SK-N-SH (cell line): Measurements from ENCODE around the gene MIOS. TPM values are rescaled to one million over a fixed set of nuclear protein-coding genes. Genes with fewer than 3 reads are reported as not detected.

Experiments
- CTCF ChIA-PET: fragments of 300-600, 350-600 bp; formaldehyde crosslinking; extraction: SDS; loops from one replicate; lab custom pipeline; 2021; lab: Yijun Ruan, JAX
- POLR2A ChIA-PET: fragments of 350-600 bp; sonication (Branson Sonifier 250); formaldehyde crosslinking; extraction: SDS; loops from one replicate; lab custom pipeline; 2020; ENCODE audit warnings: antibody characterized with exemption, inconsistent platforms; lab: Yijun Ruan, JAX
- DNase-seq: peaks from one replicate; pipeline ENCODE4 v3.0.0; 2012
- H2AFZ ChIP-seq: fragments of 200-600 bp; sonication (generic); 2 replicates; pipeline ENCODE4 v1.8.1; 2016; ENCODE audit warnings: antibody characterized with exemption, mild to moderate bottlenecking, low read depth
- H3F3A ChIP-seq: fragments of 200-600 bp; sonication (generic); replicated peaks from 2 replicates; pipeline ENCODE3; 2016; ENCODE audit warnings: antibody characterized with exemption, mild to moderate bottlenecking; ENCODE audit not compliant: insufficient read depth
- H3K27ac ChIP-seq, 2 experiments: fragments of 200-500 bp in 1 of 2; fragments of 200-600 bp in 1 of 2; sonication (Bioruptor generic) in 1 of 2; sonication (generic), shearing (Covaris generic) in 1 of 2; 2 replicates each; pipeline versions ENCODE4 v1.5.1 to v1.6.1; 2014 to 2016; ENCODE audit warnings: low read depth in 2 of 2, inconsistent platforms in 1 of 2, low read length in 1 of 2, mild to moderate bottlenecking in 1 of 2, mixed read lengths in 1 of 2
- H3K27me3 ChIP-seq: fragments of 200-600 bp; sonication (generic), shearing (Covaris generic); 2 replicates; pipeline ENCODE4 v1.6.1; 2016; ENCODE audit warnings: mixed run types; ENCODE audit not compliant: insufficient read depth
- H3K36me3 ChIP-seq, 2 experiments: fragments of 200-500 bp in 1 of 2; fragments of 200-600 bp in 1 of 2; sonication (Bioruptor generic) in 1 of 2; sonication (generic) in 1 of 2; replicated peaks in 1 of 2; 2 replicates each; pipeline versions ENCODE3 to v1.5.1; 2014 to 2016; ENCODE audit warnings: low read length in 1 of 2, mild to moderate bottlenecking in 1 of 2; ENCODE audit not compliant: insufficient read depth in 2 of 2, control insufficient read depth in 1 of 2
- H3K4me1 ChIP-seq, 2 experiments: fragments of 200-500 bp in 1 of 2; fragments of 200-600 bp in 1 of 2; sonication (Bioruptor generic) in 1 of 2; sonication (generic), shearing (Covaris generic) in 1 of 2; 2 replicates each; pipeline versions ENCODE4 v1.5.1 to v1.6.1; 2014 to 2016; ENCODE audit warnings: low read depth in 1 of 2, low read length in 1 of 2, mixed run types in 1 of 2; ENCODE audit not compliant: insufficient read depth in 2 of 2, control insufficient read depth in 1 of 2
- H3K4me2 ChIP-seq: fragments of 200-600 bp; sonication (generic), shearing (Covaris generic); 2 replicates; pipeline ENCODE4 v1.6.1; 2017; ENCODE audit warnings: mixed run types
- H3K4me3 ChIP-seq, 2 experiments: fragments of 200-500 bp in 1 of 2; fragments of 200-600 bp in 1 of 2; sonication (Bioruptor generic) in 1 of 2; sonication (generic), shearing (Covaris generic) in 1 of 2; 2 replicates each; pipeline versions ENCODE4 v1.5.1 to v1.8.1; 2014 to 2016; ENCODE audit warnings: low read depth in 2 of 2, inconsistent platforms in 1 of 2, low read length in 1 of 2, mild to moderate bottlenecking in 1 of 2, mixed read lengths in 1 of 2, moderate library complexity in 1 of 2
- H3K79me2 ChIP-seq: fragments of 200-600 bp; sonication (generic); 2 replicates; pipeline ENCODE4 v1.8.1; 2017; ENCODE audit warnings: mild to moderate bottlenecking; ENCODE audit not compliant: insufficient read depth
- H3K9ac ChIP-seq: fragments of 200-600 bp; sonication (generic); 2 replicates; pipeline ENCODE4 v1.6.1; 2017; ENCODE audit warnings: mixed run types
- H3K9me2 ChIP-seq: fragments of 200-600 bp; sonication (generic); 2 replicates; pipeline ENCODE4 v1.6.1; 2017; ENCODE audit warnings: mixed run types
- H3K9me3 ChIP-seq: fragments of 200-600 bp; sonication (generic); 2 replicates; pipeline ENCODE4 v1.6.1; 2017; ENCODE audit warnings: mixed run types, mild to moderate bottlenecking, moderate library complexity
- H4K20me1 ChIP-seq: fragments of 200-600 bp; sonication (generic); 2 replicates; pipeline ENCODE4 v1.6.1; 2017; ENCODE audit warnings: mild to moderate bottlenecking, mixed run types; ENCODE audit not compliant: insufficient read depth
- CTCF ChIP-seq: fragments of 200-600 bp; sonication (generic); IDR thresholded peaks from 2 replicates; pipeline ENCODE4 v1.6.1; 2017; ENCODE audit warnings: antibody characterized with exemption, mild to moderate bottlenecking, moderate library complexity
- ELF1 ChIP-seq: IDR thresholded peaks from 2 replicates; pipeline ENCODE4 v1.4.0; 2012
- EP300 ChIP-seq, 2 experiments: IDR thresholded peaks; 2 replicates each; pipeline versions ENCODE4 v1.4.0 to v1.6.1; 2012; ENCODE audit warnings: borderline replicate concordance in 1 of 2, low read depth in 1 of 2, low read length in 1 of 2
- FOXJ3 ChIP-seq: sonication (generic); formaldehyde crosslinking; IDR thresholded peaks from 2 replicates; pipeline ENCODE4 v1.5.1; 2020; ENCODE audit warnings: mild to moderate bottlenecking, missing genetic modification reagents
- FOXM1 ChIP-seq: IDR thresholded peaks from 2 replicates; pipeline ENCODE4 v1.4.0; 2012; ENCODE audit warnings: low read depth, mild to moderate bottlenecking
- GABPA ChIP-seq: IDR thresholded peaks from 2 replicates; pipeline ENCODE4 v1.4.0; 2012; ENCODE audit warnings: low read depth, mild to moderate bottlenecking
- JUND ChIP-seq: IDR thresholded peaks from 2 replicates; pipeline ENCODE4 v1.4.0; 2012
- MAX ChIP-seq: IDR thresholded peaks from 2 replicates; pipeline ENCODE4 v1.4.0; 2012; ENCODE audit warnings: low read depth
- MEF2A ChIP-seq: IDR thresholded peaks from 2 replicates; pipeline ENCODE4 v1.4.0; 2012; ENCODE audit warnings: low read depth, borderline replicate concordance
- MXI1 ChIP-seq: IDR thresholded peaks from 2 replicates; pipeline ENCODE4 v1.6.1; 2012; ENCODE audit warnings: mild to moderate bottlenecking, low read depth, low read length, improper control_type of control experiment
- NRF1 ChIP-seq: IDR thresholded peaks from 2 replicates; pipeline ENCODE4 v1.6.1; 2012; ENCODE audit warnings: low read depth, mild to moderate bottlenecking, low read length
- PBX3 ChIP-seq: IDR thresholded peaks from 2 replicates; pipeline ENCODE4; 2012
- RCOR1 ChIP-seq: fragments of 150-350 bp; IDR thresholded peaks from 2 replicates; pipeline ENCODE4 v1.6.1; 2017; ENCODE audit warnings: antibody characterized with exemption, low read length
- REST ChIP-seq: IDR thresholded peaks from 2 replicates; pipeline ENCODE4 v1.6.1; 2012; ENCODE audit warnings: mild to moderate bottlenecking, low read depth, low read length, moderate library complexity
- RFX5 ChIP-seq: IDR thresholded peaks from 2 replicates; pipeline ENCODE4 v1.6.1; 2012; ENCODE audit warnings: mild to moderate bottlenecking, improper control_type of control experiment, low read length
- RXRA ChIP-seq: IDR thresholded peaks from 2 replicates; pipeline ENCODE4 v1.4.0; 2012; ENCODE audit warnings: low read depth, mild to moderate bottlenecking, borderline replicate concordance
- SIN3A ChIP-seq: IDR thresholded peaks from 2 replicates; pipeline ENCODE4 v1.6.1; 2012; ENCODE audit warnings: low read depth, mild to moderate bottlenecking, low read length, moderate library complexity, borderline replicate concordance
- TAF1 ChIP-seq: IDR thresholded peaks from 2 replicates; pipeline ENCODE4 v1.6.1; 2012; ENCODE audit warnings: low read depth, mild to moderate bottlenecking, low read length, moderate library complexity, borderline replicate concordance
- TCF12 ChIP-seq: IDR thresholded peaks from 2 replicates; pipeline ENCODE4 v1.4.0; 2012
- TEAD4 ChIP-seq: IDR thresholded peaks from 2 replicates; pipeline ENCODE4 v1.4.0; 2012; ENCODE audit warnings: mild to moderate bottlenecking, borderline replicate concordance; ENCODE audit not compliant: insufficient read depth
- USF1 ChIP-seq: IDR thresholded peaks from 2 replicates; pipeline ENCODE4 v1.4.0; 2012; ENCODE audit warnings: low read depth, borderline replicate concordance
- USF2 ChIP-seq: fragments of 150-350 bp; IDR thresholded peaks from 2 replicates; pipeline ENCODE4 v1.6.1; 2017; ENCODE audit warnings: antibody characterized with exemption, low read length, low read depth, borderline replicate concordance
- YY1 ChIP-seq: IDR thresholded peaks from 2 replicates; pipeline ENCODE4 v1.4.0; 2012; ENCODE audit warnings: low read depth, mild to moderate bottlenecking
- ZBTB33 ChIP-seq: IDR thresholded peaks from 2 replicates; pipeline ENCODE4 v1.4.0; 2012; ENCODE audit warnings: low read depth, borderline replicate concordance
- WGBS: methylation state at CpG from one replicate; pipeline ENCODE4 v1.1.6; 2017; ENCODE audit warnings: low lambda C conversion rate; 5-methylcytosine and 5-hydroxymethylcytosine counted together
- polyA plus RNA-seq, 3 experiments: library from polyadenylated mRNA; depleted of rRNA; stranded (reverse); fragments of >200 nt; gene quantifications; 2 replicates each; pipeline ENCODE4 v1.2.3, GENCODE V29; 2012

The MIOS gene
- polyA plus RNA-seq, 1 of the 3 experiments (the other 2 are of a cell fraction), result 16.4 TPM

- H3F3A ChIP-seq, result no peaks in the 10 kb centered on the region
- no peaks in the 10 kb centered on the region for H3K9me2 ChIP-seq
- ChIA-PET POLR2A (interaction anchor here (1.0 to 1.8 kb wide), 3 partner anchors 28 to 649 kb away, joined by 4 to 8 read pairs (median 4); partner anchors contain the start of gene UMAD1), CTCF (interaction anchor here (0.8 to 2.0 kb wide), 10 partner anchors 8 to 684 kb away, joined by 3 to 8 read pairs (median 4); no protein-coding TSS in a partner anchor)
- H3K9ac ChIP-seq, result no peak overlapping the region
- no peaks in the 10 kb centered on the region for H3K79me2 ChIP-seq
- H3K4me2 ChIP-seq, result no peak overlapping the region
- H2AFZ ChIP-seq, result no peak overlapping the region
- no peaks in the 10 kb centered on the region for H3K9me3 ChIP-seq
- H3K36me3 ChIP-seq, result peaks cover 22 to 35% of the 10 kb centered on the region in 2 experiments
- H3K4me3 ChIP-seq, result no peak overlapping the region
- no peaks in the 10 kb centered on the region for H4K20me1 ChIP-seq
- no peaks in the 10 kb centered on the region for H3K27me3 ChIP-seq
- H3K27ac ChIP-seq, result peak overlapping the region in 1 of 2 experiments; percentile 94; a peak in 2 of 4 replicates
- H3K4me1 ChIP-seq, result peaks cover 0 to 41% of the 10 kb centered on the region in 2 experiments; a peak in 2 of 4 replicates
- WGBS, result 73% methylated on average over 1 of the region's 1 CpG
- peak; percentile 15 for DNase-seq
- no peak for TF ChIP-seq TAF1
- no peak for TF ChIP-seq REST
- TF ChIP-seq MAX, result no peak
- TF ChIP-seq RCOR1, result peak; percentile 86; the same call in 1 of the 2 replicates
- peak in 1 of 2 experiments; percentile 93; a peak in 2 of 4 replicates for TF ChIP-seq EP300 (IDR thresholded peaks at IDR 0.05; ENCODE audit: borderline replicate concordance in 1 of 2, low read depth in 1 of 2, low read length in 1 of 2)
- TF ChIP-seq TEAD4, result no peak
- no peak for TF ChIP-seq JUND
- TF ChIP-seq USF2, result no peak
- no peak for TF ChIP-seq TCF12
- no peak for TF ChIP-seq MXI1
- TF ChIP-seq FOXJ3 (CRISPR knock-in tag), result peak; percentile 87
- TF ChIP-seq FOXM1, result no peak
- TF ChIP-seq PBX3, result no peak
- no peak for TF ChIP-seq RFX5
- TF ChIP-seq SIN3A, result no peak
- no peak for TF ChIP-seq USF1
- no peak for TF ChIP-seq RXRA
- TF ChIP-seq GABPA, result no peak
- TF ChIP-seq ZBTB33, result no peak
- TF ChIP-seq ELF1, result no peak
- TF ChIP-seq YY1, result no peak
- no peak for TF ChIP-seq CTCF
- no peak for TF ChIP-seq NRF1
- TF ChIP-seq MEF2A, result no peak
Observed at GRCh38 chr7:7612519-7612918, 45.8 kb downstream of the MIOS start.
